Activated T-cell treated with anti-CD3 and anti-CD28 coated beads for 4 hours (primary cell): ENCODE measurements around the gene TUBGCP3.
"Not testable (repeated sequence)": the region's sequence is repeated elsewhere in the genome, so short reads cannot be mapped to it uniquely, and the experiment has no call there.

ENCODE experiments used
- DNase-seq: peaks from one replicate; pipeline ENCODE4 v3.0.0-alpha.2; 2020

Gene TUBGCP3

GRCh38 chr13:112587764-112588489 is at the start of gene TUBGCP3:
TUBGCP3 (minus strand) TSS chr13:112588153; CDS start chr13:112587980, 173 bp downstream.
- DNase-seq: peak; percentile 61

GRCh38 chr13:112637017-112637801 is 49.3 kb upstream of the TUBGCP3 start:
- no peak for DNase-seq

GRCh38 chr13:112636401-112636975 is 48.5 kb upstream of the TUBGCP3 start:
- no peak for DNase-seq

- no peak for DNase-seq
These were observed 47.4 kb upstream of the TUBGCP3 start for GRCh38 chr13:112635323-112635722.

- no peak for DNase-seq
These were observed 46.1 kb upstream of the TUBGCP3 start for GRCh38 chr13:112634102-112634501.

- not testable (repeated sequence) for DNase-seq
These were observed 42.3 kb upstream of the TUBGCP3 start for GRCh38 chr13:112630226-112630625.

- DNase-seq: no peak
These were observed 41.2 kb upstream of the TUBGCP3 start for GRCh38 chr13:112629161-112629560.

GRCh38 chr13:112627613-112628012 is 39.7 kb upstream of the TUBGCP3 start:
- not testable (repeated sequence) for DNase-seq

- DNase-seq: no peak
These were observed 39.2 kb upstream of the TUBGCP3 start for GRCh38 chr13:112627161-112627560.

- DNase-seq: no peak
These were observed 38.8 kb upstream of the TUBGCP3 start for GRCh38 chr13:112626761-112627160.

GRCh38 chr13:112626124-112626523 is 38.2 kb upstream of the TUBGCP3 start:
- DNase-seq: no peak

GRCh38 chr13:112625698-112626097 is 37.7 kb upstream of the TUBGCP3 start:
- DNase-seq: no peak

- DNase-seq: no peak
These were observed 36.9 kb upstream of the TUBGCP3 start for GRCh38 chr13:112624602-112625430.

GRCh38 chr13:112624040-112624439 is 36.1 kb upstream of the TUBGCP3 start:
- no peak for DNase-seq

GRCh38 chr13:112623051-112623711 is 35.2 kb upstream of the TUBGCP3 start:
- no peak for DNase-seq

- no peak for DNase-seq
These were observed 34.4 kb upstream of the TUBGCP3 start for GRCh38 chr13:112622375-112622774.

GRCh38 chr13:112619730-112620631 is 32.0 kb upstream of the TUBGCP3 start:
- no peak for DNase-seq

GRCh38 chr13:112618501-112618900 is 30.5 kb upstream of the TUBGCP3 start:
- DNase-seq: no peak

GRCh38 chr13:112617754-112618375 is 29.9 kb upstream of the TUBGCP3 start:
- DNase-seq: no peak

GRCh38 chr13:112616586-112617362 is 28.8 kb upstream of the TUBGCP3 start:
- no peak for DNase-seq
